Lower leg skin (tissue), 3 donors: ENCODE results near the gene EFCC1.

Experiments used
- POLR2A ChIP-seq, 2 donors: fragments of 450-650 bp; IDR thresholded peaks; one replicate each; pipeline ENCODE4 v1.6.1; 2016 to 2017; ENCODE audit warnings: antibody characterized with exemption in 2 of 2, mild to moderate bottlenecking in 1 of 2, moderate library complexity in 1 of 2
- TF ChIP-seq, protein P1 (sequence below), 3 donors: fragments of 450-650 bp; IDR thresholded peaks; one replicate each; pipeline ENCODE4 v1.5.1; 2016; ENCODE audit warnings: antibody characterized with exemption in 3 of 3, mild to moderate bottlenecking in 3 of 3, moderate library complexity in 2 of 3

DNA sequence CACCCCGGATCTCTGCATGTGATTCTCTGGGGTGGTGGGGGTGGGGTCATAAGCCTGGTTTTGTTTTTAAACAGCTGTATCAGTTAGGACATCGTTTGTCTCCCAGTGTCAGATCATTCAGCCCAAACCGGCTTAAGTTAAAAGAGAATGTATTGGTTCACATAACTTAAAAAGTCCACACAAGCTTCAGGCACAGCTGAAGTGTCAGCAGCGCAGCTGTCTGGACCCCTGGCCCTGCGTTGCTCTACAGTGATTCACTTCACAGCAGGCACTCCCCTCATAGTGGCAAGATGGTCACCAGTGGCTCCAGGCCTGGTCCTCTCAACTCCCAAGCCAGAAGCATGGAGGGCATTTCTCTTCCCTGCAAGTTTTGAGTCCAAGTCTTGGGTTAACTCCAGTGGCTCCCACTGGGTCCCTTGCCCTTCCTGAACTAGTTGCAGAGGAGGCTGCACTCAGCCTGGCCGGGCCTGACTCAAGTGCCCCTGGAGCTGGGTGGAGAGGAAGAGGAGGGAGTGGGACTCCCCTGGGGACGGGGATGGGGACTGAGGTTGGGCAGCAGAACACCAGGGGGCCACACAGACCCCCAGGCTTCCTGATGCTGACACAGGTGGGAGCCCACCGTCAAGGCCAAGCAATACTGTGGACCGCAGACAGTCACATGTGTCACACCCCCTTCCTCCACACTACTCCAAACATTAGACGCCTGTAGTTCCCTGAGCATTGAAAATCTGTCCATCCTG is 30.5 kb downstream of the EFCC1 start:
- TF ChIP-seq, protein P1, sequence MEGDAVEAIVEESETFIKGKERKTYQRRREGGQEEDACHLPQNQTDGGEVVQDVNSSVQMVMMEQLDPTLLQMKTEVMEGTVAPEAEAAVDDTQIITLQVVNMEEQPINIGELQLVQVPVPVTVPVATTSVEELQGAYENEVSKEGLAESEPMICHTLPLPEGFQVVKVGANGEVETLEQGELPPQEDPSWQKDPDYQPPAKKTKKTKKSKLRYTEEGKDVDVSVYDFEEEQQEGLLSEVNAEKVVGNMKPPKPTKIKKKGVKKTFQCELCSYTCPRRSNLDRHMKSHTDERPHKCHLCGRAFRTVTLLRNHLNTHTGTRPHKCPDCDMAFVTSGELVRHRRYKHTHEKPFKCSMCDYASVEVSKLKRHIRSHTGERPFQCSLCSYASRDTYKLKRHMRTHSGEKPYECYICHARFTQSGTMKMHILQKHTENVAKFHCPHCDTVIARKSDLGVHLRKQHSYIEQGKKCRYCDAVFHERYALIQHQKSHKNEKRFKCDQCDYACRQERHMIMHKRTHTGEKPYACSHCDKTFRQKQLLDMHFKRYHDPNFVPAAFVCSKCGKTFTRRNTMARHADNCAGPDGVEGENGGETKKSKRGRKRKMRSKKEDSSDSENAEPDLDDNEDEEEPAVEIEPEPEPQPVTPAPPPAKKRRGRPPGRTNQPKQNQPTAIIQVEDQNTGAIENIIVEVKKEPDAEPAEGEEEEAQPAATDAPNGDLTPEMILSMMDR (IDR thresholded peaks at IDR 0.05) = no peak
- no peak for TF ChIP-seq POLR2A (IDR thresholded peaks at IDR 0.05)
